GM18951 (cell line): ENCODE data around the gene CACNA1I.

Experiments used
- POLR2A ChIP-seq: IDR thresholded peaks from 4 replicates; pipeline ENCODE4 v1.6.1; 2011; ENCODE audit warnings: mild to moderate bottlenecking; ENCODE audit not compliant: insufficient read length, insufficient read depth; ENCODE audit errors: extremely low read depth
- in situ Hi-C: fragments of 300-500 bp; cut with MboI; formaldehyde crosslinking; loops from one replicate; pipeline ENCODE4 v1.12.0; 2022; ENCODE audit warnings: low sequenced_read_pairs, mixed read lengths, inconsistent platforms; ENCODE audit not compliant: unreplicated experiment

CACNA1I gene

GRCh38 chr22:39530116-39530515, 40.4 kb upstream of the CACNA1I start:
- no peak for TF ChIP-seq POLR2A
- in situ Hi-C loops: loop anchor here (25.0 kb wide), 1 partner anchor 807 kb away; the partner anchor contains the start of gene ADSL

- in situ Hi-C loops: loop anchor here (25.0 kb wide), 1 partner anchor 806 kb away; the partner anchor contains the start of gene ADSL
- TF ChIP-seq POLR2A: peak; percentile 12
Observed at GRCh38 chr22:39530692-39531331, 39.7 kb upstream of the CACNA1I start.

GRCh38 chr22:39532215-39533073, 38.1 kb upstream of the CACNA1I start, which contains the start of gene RPS19BP1:
RPS19BP1 (minus strand) TSS chr22:39532748; CDS start chr22:39532738, 10 bp downstream.
- in situ Hi-C loops: loop anchor here (25.0 kb wide), 1 partner anchor 805 kb away; the partner anchor contains the start of gene ADSL
- peak; percentile 99 for TF ChIP-seq POLR2A

- no peak for TF ChIP-seq POLR2A
- in situ Hi-C loops: loop anchor here (25.0 kb wide), 1 partner anchor 803 kb away; the partner anchor contains the start of gene ADSL
Observed at GRCh38 chr22:39534092-39534506, 36.5 kb upstream of the CACNA1I start.

- in situ Hi-C loops: loop anchor here (5.0 to 25.0 kb wide), 2 partner anchors 498 to 803 kb away; partner anchors contain the start of gene ADSL
- no peak for TF ChIP-seq POLR2A
Observed at GRCh38 chr22:39534591-39535356, 35.8 kb upstream of the CACNA1I start.

- no peak for TF ChIP-seq POLR2A
- in situ Hi-C loops: loop anchor here (5.0 to 25.0 kb wide), 2 partner anchors 497 to 802 kb away; partner anchors contain the start of gene ADSL
Observed at GRCh38 chr22:39535357-39535725, 35.2 kb upstream of the CACNA1I start.

- no peak for TF ChIP-seq POLR2A
- in situ Hi-C loops: loop anchor here (5.0 to 25.0 kb wide), 2 partner anchors 496 to 801 kb away; partner anchors contain the start of gene ADSL
Observed at GRCh38 chr22:39535831-39536449, 34.6 kb upstream of the CACNA1I start.

GRCh38 chr22:39536711-39537110, 33.8 kb upstream of the CACNA1I start:
- in situ Hi-C loops: loop anchor here (5.0 to 25.0 kb wide), 2 partner anchors 496 to 801 kb away; partner anchors contain the start of gene ADSL

GRCh38 chr22:39537975-39538374, 32.6 kb upstream of the CACNA1I start:
- in situ Hi-C loops: loop anchor here (5.0 to 25.0 kb wide), 2 partner anchors 494 to 799 kb away; partner anchors contain the start of gene ADSL
- TF ChIP-seq POLR2A: no peak

More at GRCh38 chr22:39536711-39537110, 33.8 kb upstream of the CACNA1I start:
- TF ChIP-seq POLR2A: no peak

GRCh38 chr22:39543095-39543494, 27.5 kb upstream of the CACNA1I start:
- no peak for TF ChIP-seq POLR2A
- in situ Hi-C loops: loop anchor here (25.0 kb wide), 1 partner anchor 794 kb away; the partner anchor contains the start of gene ADSL

- in situ Hi-C loops: loop anchor here (25.0 kb wide), 1 partner anchor 792 kb away; the partner anchor contains the start of gene ADSL
- TF ChIP-seq POLR2A: no peak
Observed at GRCh38 chr22:39545386-39546365, 24.9 kb upstream of the CACNA1I start.
